Endothelial cell of umbilical vein (primary cell): ENCODE measurements around the gene RNF213. TPM values are rescaled to one million over a fixed set of nuclear protein-coding genes. Genes with fewer than 3 reads are reported as not detected.

Experiments used
- BruUV-seq: library from RNA; stranded (reverse); fragments of 400-500 nt; replicated peaks from 2 replicates; lab custom pipeline; 2021; lab: Mats Ljungman, UMichigan
- CTCF ChIA-PET: fragments of 300-600, 350-600 bp; sonication (Branson Sonifier 250); formaldehyde crosslinking; loops from one replicate; lab custom pipeline; 2021; ENCODE audit warnings: antibody characterized with exemption, inconsistent platforms; lab: Charles Lee
- POLR2A ChIA-PET: fragments of 300-600, 350-600 bp; sonication (Branson Sonifier 250); formaldehyde crosslinking; loops from one replicate; lab custom pipeline; 2021; ENCODE audit warnings: antibody characterized with exemption, inconsistent platforms; lab: Charles Lee
- DNase-seq: peaks from one replicate; pipeline ENCODE4 v3.0.0-alpha.2; 2011; ENCODE audit warnings: low read depth, low spot score
- FAIRE-seq: peaks from 2 replicates; lab custom pipeline; 2011; peaks lifted over from hg19 to GRCh38; lab: Jason Lieb, UNC
- H2AFZ ChIP-seq: 2 replicates; pipeline ENCODE4 v1.6.0; 2012; ENCODE audit warnings: low read depth, low read length, control low read depth, inconsistent platforms
- H3K27ac ChIP-seq: 2 replicates; pipeline ENCODE4 v1.5.1; 2011; ENCODE audit warnings: low read depth, mild to moderate bottlenecking, control low read depth, low read length, moderate library complexity; ENCODE audit not compliant: insufficient read depth
- H3K27me3 ChIP-seq, 2 experiments: 2 replicates each; pipeline versions ENCODE4 v1.6.0 to v1.6.1; 2011; ENCODE audit warnings: low read length in 2 of 2, mixed read lengths in 1 of 2; ENCODE audit not compliant: control insufficient read depth in 2 of 2, insufficient read depth in 2 of 2
- H3K36me3 ChIP-seq, 2 experiments: 2 replicates in 1 of 2; 3 replicates in 1 of 2; pipeline ENCODE4 v1.5.1; 2011; ENCODE audit warnings: low read length in 2 of 2, mild to moderate bottlenecking in 1 of 2, moderate library complexity in 1 of 2; ENCODE audit not compliant: control insufficient read depth in 2 of 2, insufficient read depth in 2 of 2; ENCODE audit errors: extremely low read depth in 1 of 2
- H3K4me1 ChIP-seq: 3 replicates; pipeline ENCODE4 v1.5.1; 2011; ENCODE audit warnings: mild to moderate bottlenecking, low read length; ENCODE audit not compliant: control insufficient read depth, insufficient read depth; ENCODE audit errors: extremely low read depth
- H3K4me2 ChIP-seq: 2 replicates; pipeline ENCODE4 v1.6.1; 2011; ENCODE audit warnings: low read length, control low read depth, mixed read lengths; ENCODE audit not compliant: insufficient read depth
- H3K4me3 ChIP-seq, 3 experiments: fragments of 200-600 bp in 1 of 3; sonication (generic), shearing (Covaris generic) in 1 of 3; replicated peaks in 1 of 3; 2 replicates each; pipeline ENCODE4 v1.5.1; 2011 to 2016; ENCODE audit warnings: control low read depth in 3 of 3, low read length in 3 of 3, mild to moderate bottlenecking in 2 of 3, inconsistent platforms in 1 of 3, low read depth in 1 of 3, moderate library complexity in 1 of 3; ENCODE audit not compliant: insufficient read depth in 1 of 3
- H3K79me2 ChIP-seq: 2 replicates; pipeline ENCODE4 v1.6.0; 2012; ENCODE audit warnings: low read length, inconsistent platforms; ENCODE audit not compliant: control insufficient read depth, insufficient read depth
- H3K9ac ChIP-seq: replicated peaks from 2 replicates; pipeline ENCODE3; 2011; ENCODE audit warnings: low read length, control low read depth; ENCODE audit not compliant: insufficient read depth; ENCODE audit errors: extremely low read depth
- H3K9me1 ChIP-seq: replicated peaks from 3 replicates; pipeline ENCODE4 v1.6.0; 2011; ENCODE audit warnings: mild to moderate bottlenecking, low read length; ENCODE audit not compliant: control insufficient read depth, insufficient read depth; ENCODE audit errors: extremely low read depth
- H3K9me3 ChIP-seq: replicated peaks from 2 replicates; pipeline ENCODE4 v1.5.1; 2012; ENCODE audit warnings: low read length, inconsistent platforms; ENCODE audit not compliant: control insufficient read depth, insufficient read depth
- H4K20me1 ChIP-seq: replicated peaks from 2 replicates; pipeline ENCODE3; 2011; ENCODE audit warnings: mild to moderate bottlenecking, low read length; ENCODE audit not compliant: control insufficient read depth, insufficient read depth; ENCODE audit errors: extremely low read depth
- EZH2 ChIP-seq: IDR thresholded peaks from 2 replicates; pipeline ENCODE4 v1.6.1; 2012; ENCODE audit warnings: borderline replicate concordance, low read depth, mild to moderate bottlenecking, moderate library complexity, low read length, inconsistent platforms; ENCODE audit not compliant: severe bottlenecking
- FOS ChIP-seq: IDR thresholded peaks from 2 replicates; pipeline ENCODE4 v1.6.1; 2011; ENCODE audit warnings: mild to moderate bottlenecking, low read length, moderate library complexity, borderline replicate concordance; ENCODE audit not compliant: insufficient read depth
- GATA2 ChIP-seq: IDR thresholded peaks from 2 replicates; pipeline ENCODE4 v1.7.0; 2011; ENCODE audit warnings: low read depth, mild to moderate bottlenecking, moderate library complexity, mixed read lengths, low read length; ENCODE audit not compliant: insufficient read length, insufficient read depth
- JUN ChIP-seq: IDR thresholded peaks from 2 replicates; pipeline ENCODE4 v1.6.1; 2011; ENCODE audit warnings: borderline replicate concordance, low read depth; ENCODE audit not compliant: insufficient read length, insufficient read depth
- MYC ChIP-seq: IDR thresholded peaks from one replicate; pipeline ENCODE4 v1.6.1; 2011; ENCODE audit warnings: mild to moderate bottlenecking, low read depth, low read length
- POLR2A ChIP-seq: IDR thresholded peaks from 2 replicates; pipeline ENCODE4 v1.6.1; 2012; ENCODE audit warnings: low read depth, mild to moderate bottlenecking, control low read depth, low read length
- POLR2AphosphoS5 ChIP-seq: IDR thresholded peaks from 2 replicates; pipeline ENCODE4 v1.6.1; 2012; ENCODE audit warnings: low read depth, mild to moderate bottlenecking, control low read depth, low read length, moderate library complexity; ENCODE audit not compliant: insufficient read depth
- dilution Hi-C: fragments of 300-500 bp; cut with MboI; formaldehyde crosslinking; loops from one replicate; pipeline ENCODE4 v1.15.0; 2019; ENCODE audit warnings: low sequenced_read_pairs; ENCODE audit not compliant: extremely low pct_ligation_motif_present
- intact Hi-C: fragments of 100-400 bp; cut with micrococcal nuclease; formaldehyde crosslinking; loops from one replicate; pipeline ENCODE4 v1.10.0; 2022
- polyA plus RNA-seq, 4 experiments: library from polyadenylated mRNA; depleted of rRNA in 3 of 4; stranded (reverse) in 3 of 4; unstranded in 1 of 4; fragments of >200 nt; gene quantifications; 2 replicates each; pipeline versions ENCODE4 v1.2.1 to v1.2.3, GENCODE V29; 2011 to 2012; ENCODE audit warnings: missing spikeins in 1 of 4
- total RNA-seq: library from RNA; stranded (reverse); gene quantifications from 2 replicates; pipeline ENCODE4 v1.2.3, GENCODE V29; 2021
- TF ChIP-seq, protein P1 (sequence below): IDR thresholded peaks from 2 replicates; pipeline ENCODE4 v1.6.1; 2011; ENCODE audit not compliant: insufficient read depth, insufficient read length
- TF ChIP-seq, protein P2 (sequence below), 2 donors: IDR thresholded peaks; 1 replicate in 1 of 2; 2 replicates in 1 of 2; pipeline ENCODE4 v1.5.1; 2011; ENCODE audit warnings: low read length in 2 of 2, mild to moderate bottlenecking in 2 of 2, moderate library complexity in 2 of 2, control low read depth in 1 of 2, inconsistent platforms in 1 of 2, low read depth in 1 of 2; ENCODE audit not compliant: insufficient read depth in 1 of 2; ENCODE audit errors: extremely low read depth in 1 of 2

Gene RNF213
- total and polyA plus RNA-seq, 2 donors (not counting 3 experiments of a cell fraction or from before 2014, with no cell fraction given) = 36.5 to 116 TPM

DNA sequence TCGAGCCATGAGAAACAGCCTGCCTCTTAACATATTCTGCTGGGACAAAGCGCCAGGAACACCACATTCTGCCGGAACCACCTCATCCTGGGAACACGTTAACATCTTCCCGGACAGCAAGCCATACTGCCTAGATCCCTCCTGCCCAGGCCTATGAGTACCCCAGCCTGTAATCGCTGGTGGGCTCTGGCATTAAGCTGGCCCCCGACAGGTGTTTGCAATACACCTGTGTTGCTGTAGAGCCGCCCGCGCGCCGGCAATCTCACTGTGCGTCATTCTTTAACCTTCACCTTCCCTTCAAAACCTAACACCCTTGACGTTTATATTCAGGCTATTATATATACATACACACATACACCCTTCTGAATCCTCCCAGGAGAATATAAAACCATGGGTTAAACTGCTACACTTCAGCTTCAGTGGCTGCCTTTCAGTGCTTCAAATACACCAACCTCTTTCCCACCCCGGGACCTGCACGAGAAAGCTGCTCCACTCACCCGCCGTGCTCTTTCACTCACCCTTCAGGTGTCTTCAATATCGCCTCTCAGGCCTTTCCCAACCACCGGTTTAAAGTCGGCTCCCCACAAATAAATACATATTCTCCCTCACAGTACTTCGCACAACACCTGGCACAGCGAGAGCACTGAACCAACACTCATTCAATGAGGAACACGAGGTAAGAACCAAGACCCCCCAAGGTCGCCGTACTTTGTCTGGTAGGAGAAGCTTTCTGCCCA, 153.3 kb downstream of the RNF213 start:
- ChIA-PET POLR2A (no interaction called here), CTCF (interaction anchor here (2.3 kb wide), 1 partner anchor 218 kb away, joined by 8 read pairs; no protein-coding TSS in a partner anchor)
- Histone ChIP-seq H3K36me3 (peaks cover 0 to 3% of the 10 kb centered on the region in 2 experiments), H3K4me3 (peak overlapping the region in 2 of 3 experiments; percentile 53 to 64), H4K20me1 (no peaks in the 10 kb centered on the region), H3K9ac (no peak overlapping the region), H3K9me3 (no peaks in the 10 kb centered on the region), H3K4me2 (peak overlapping the region; percentile 64), H3K27me3 (peaks cover 6 to 8% of the 10 kb centered on the region in 2 experiments), H3K9me1 (no peaks in the 10 kb centered on the region), H3K79me2 (peaks cover 3% of the 10 kb centered on the region), H3K27ac (no peak overlapping the region), H3K4me1 (peaks cover 12% of the 10 kb centered on the region), H2AFZ (peak overlapping the region; percentile 53)
- no peak for TF ChIP-seq POLR2A
- no peak for TF ChIP-seq FOS
- TF ChIP-seq, protein P1, sequence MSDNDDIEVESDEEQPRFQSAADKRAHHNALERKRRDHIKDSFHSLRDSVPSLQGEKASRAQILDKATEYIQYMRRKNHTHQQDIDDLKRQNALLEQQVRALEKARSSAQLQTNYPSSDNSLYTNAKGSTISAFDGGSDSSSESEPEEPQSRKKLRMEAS = no peak
- TF ChIP-seq, protein P2, sequence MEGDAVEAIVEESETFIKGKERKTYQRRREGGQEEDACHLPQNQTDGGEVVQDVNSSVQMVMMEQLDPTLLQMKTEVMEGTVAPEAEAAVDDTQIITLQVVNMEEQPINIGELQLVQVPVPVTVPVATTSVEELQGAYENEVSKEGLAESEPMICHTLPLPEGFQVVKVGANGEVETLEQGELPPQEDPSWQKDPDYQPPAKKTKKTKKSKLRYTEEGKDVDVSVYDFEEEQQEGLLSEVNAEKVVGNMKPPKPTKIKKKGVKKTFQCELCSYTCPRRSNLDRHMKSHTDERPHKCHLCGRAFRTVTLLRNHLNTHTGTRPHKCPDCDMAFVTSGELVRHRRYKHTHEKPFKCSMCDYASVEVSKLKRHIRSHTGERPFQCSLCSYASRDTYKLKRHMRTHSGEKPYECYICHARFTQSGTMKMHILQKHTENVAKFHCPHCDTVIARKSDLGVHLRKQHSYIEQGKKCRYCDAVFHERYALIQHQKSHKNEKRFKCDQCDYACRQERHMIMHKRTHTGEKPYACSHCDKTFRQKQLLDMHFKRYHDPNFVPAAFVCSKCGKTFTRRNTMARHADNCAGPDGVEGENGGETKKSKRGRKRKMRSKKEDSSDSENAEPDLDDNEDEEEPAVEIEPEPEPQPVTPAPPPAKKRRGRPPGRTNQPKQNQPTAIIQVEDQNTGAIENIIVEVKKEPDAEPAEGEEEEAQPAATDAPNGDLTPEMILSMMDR (IDR thresholded peaks at IDR 0.05; ENCODE audit: extremely low read depth in 1 of 2, insufficient read depth in 1 of 2, low read depth in 1 of 2, low read length in 2 of 2) = no peak
- no peak for TF ChIP-seq JUN
- TF ChIP-seq GATA2 = no peak
- TF ChIP-seq EZH2 = no peak
- TF ChIP-seq POLR2AphosphoS5 = no peak
- TF ChIP-seq MYC = no peak
- no TSS peak for BruUV-seq
- intact Hi-C loops = no loop called here
- dilution Hi-C loops = no loop called here
- no peak for DNase-seq
- FAIRE-seq = no peak
